Osteocyte (in vitro differentiated cells): ENCODE results near the gene WDR86. TPM values are rescaled to one million over a fixed set of nuclear protein-coding genes. Genes with fewer than 3 reads are reported as not detected.

ENCODE experiments used
- DNase-seq: peaks from one replicate; pipeline ENCODE4 v3.0.0; 2021; ENCODE audit warnings: mixed read lengths; ENCODE audit not compliant: unreplicated experiment; ENCODE audit errors: extremely low spot score
- H3K27ac Mint-ChIP-seq: one replicate; pipeline ENCODE4 v1.8.0; 2021; ENCODE audit warnings: mild to moderate bottlenecking, mixed read lengths; ENCODE audit not compliant: unreplicated experiment
- H3K27me3 Mint-ChIP-seq: one replicate; pipeline ENCODE4 v1.8.0; 2021; ENCODE audit warnings: mixed read lengths; ENCODE audit not compliant: unreplicated experiment
- H3K36me3 Mint-ChIP-seq: one replicate; pipeline ENCODE4 v1.8.0; 2021; ENCODE audit warnings: mixed read lengths; ENCODE audit not compliant: unreplicated experiment
- H3K4me1 Mint-ChIP-seq: one replicate; pipeline ENCODE4 v1.8.0; 2021; ENCODE audit warnings: mixed read lengths; ENCODE audit not compliant: unreplicated experiment
- H3K4me3 Mint-ChIP-seq: one replicate; pipeline ENCODE4 v1.8.0; 2021; ENCODE audit warnings: mild to moderate bottlenecking, moderate library complexity, mixed read lengths; ENCODE audit not compliant: unreplicated experiment
- H3K9me3 Mint-ChIP-seq: one replicate; pipeline ENCODE4 v1.8.0; 2021; ENCODE audit warnings: mixed read lengths; ENCODE audit not compliant: unreplicated experiment
- total RNA-seq: library from RNA; stranded (reverse); gene quantifications from 2 replicates; pipeline ENCODE4 v1.2.1, GENCODE V29; 2021
- TF ChIP-seq, protein P1 (sequence below): fragments of 200-600 bp; sonication (generic); IDR thresholded peaks from 2 replicates; pipeline ENCODE4 v1.5.0; 2021; ENCODE audit warnings: antibody characterized with exemption, mild to moderate bottlenecking, moderate library complexity

Gene WDR86
- total RNA-seq, 1 donor from 2014 or later: not detected

DNA sequence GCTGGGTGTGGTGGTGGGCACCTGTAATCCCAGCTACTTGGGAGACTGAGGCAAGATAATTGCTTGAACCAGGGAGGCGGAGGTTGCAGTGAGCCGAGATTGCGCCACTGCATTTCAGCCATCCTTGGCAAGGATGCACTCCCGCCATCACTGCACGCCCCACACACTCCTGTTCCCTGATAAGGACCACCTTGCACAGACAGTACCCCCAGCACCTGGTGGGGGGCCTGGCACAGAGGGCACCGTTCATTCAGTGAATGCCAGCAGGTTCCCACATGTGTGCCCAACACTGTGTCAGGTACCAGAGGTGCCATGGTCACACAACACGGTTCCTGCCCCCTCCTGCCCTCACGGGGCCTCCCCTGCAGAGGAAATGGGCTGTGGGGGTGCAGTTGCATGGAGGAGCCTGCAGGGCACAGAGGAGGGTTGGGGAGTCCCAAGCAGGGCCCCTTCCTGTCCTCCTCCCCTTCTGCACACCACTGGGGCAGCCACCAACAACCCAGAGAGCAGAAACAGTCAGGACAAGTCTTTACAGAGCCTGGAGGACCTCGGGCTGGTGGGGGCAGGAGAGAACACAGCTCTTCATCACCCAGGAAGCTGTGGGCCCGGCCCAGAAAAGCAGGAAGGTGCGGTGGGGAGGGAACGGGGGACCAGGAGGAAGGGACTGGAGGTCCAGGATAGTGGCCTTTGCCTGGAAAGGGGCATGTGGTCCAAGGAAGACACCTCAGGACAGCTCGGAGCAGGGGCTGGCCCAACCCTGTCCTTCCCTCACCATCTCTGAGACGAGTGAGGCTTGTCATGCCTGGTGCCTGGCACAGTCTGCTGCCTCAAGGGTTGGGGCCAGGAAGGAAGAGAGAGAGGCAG lies 23.1 kb upstream of the WDR86 start:
- Mint-ChIP-seq H3K4me1 (peaks cover 33% of the 10 kb centered on the region), H3K36me3 (no peaks in the 10 kb centered on the region), H3K27me3 (no peaks in the 10 kb centered on the region), H3K4me3 (no peak overlapping the region), H3K27ac (no peak overlapping the region), H3K9me3 (no peaks in the 10 kb centered on the region)
- TF ChIP-seq, protein P1, sequence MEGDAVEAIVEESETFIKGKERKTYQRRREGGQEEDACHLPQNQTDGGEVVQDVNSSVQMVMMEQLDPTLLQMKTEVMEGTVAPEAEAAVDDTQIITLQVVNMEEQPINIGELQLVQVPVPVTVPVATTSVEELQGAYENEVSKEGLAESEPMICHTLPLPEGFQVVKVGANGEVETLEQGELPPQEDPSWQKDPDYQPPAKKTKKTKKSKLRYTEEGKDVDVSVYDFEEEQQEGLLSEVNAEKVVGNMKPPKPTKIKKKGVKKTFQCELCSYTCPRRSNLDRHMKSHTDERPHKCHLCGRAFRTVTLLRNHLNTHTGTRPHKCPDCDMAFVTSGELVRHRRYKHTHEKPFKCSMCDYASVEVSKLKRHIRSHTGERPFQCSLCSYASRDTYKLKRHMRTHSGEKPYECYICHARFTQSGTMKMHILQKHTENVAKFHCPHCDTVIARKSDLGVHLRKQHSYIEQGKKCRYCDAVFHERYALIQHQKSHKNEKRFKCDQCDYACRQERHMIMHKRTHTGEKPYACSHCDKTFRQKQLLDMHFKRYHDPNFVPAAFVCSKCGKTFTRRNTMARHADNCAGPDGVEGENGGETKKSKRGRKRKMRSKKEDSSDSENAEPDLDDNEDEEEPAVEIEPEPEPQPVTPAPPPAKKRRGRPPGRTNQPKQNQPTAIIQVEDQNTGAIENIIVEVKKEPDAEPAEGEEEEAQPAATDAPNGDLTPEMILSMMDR: no peak
- no peak for DNase-seq

DNA sequence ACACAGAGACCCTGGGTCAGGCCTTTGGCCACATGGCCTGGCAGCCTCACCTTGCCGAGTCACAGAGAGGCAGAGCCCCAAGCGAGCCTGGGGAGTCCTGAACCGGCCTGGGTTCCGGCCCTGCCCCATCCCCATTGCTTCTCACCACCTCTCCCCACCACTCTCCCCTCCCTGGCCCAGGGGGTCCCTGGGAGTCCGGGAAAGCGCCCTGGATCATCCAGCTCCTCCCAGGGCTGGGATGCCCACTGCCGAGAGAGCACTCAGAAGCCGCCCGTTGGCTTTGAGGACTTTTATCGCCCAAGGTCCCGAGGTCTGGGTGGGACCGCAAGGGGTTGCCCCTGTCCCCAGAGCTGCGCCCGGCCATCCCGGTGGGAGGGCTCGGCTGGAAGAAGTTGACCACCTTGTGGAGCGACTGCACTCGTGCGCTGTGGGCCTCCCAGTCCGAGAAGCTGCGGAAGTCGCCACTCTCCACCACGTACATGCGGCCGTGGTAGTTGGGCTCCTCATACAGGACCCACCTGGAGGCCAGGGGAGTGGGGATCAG lies 22.0 kb upstream of the WDR86 start:
- TF ChIP-seq, protein P1: no peak
- no peak for DNase-seq
- Mint-ChIP-seq H3K27ac (no peak overlapping the region), H3K9me3 (no peaks in the 10 kb centered on the region), H3K4me1 (peaks cover 33% of the 10 kb centered on the region), H3K27me3 (no peaks in the 10 kb centered on the region), H3K36me3 (no peaks in the 10 kb centered on the region), H3K4me3 (no peak overlapping the region)

DNA sequence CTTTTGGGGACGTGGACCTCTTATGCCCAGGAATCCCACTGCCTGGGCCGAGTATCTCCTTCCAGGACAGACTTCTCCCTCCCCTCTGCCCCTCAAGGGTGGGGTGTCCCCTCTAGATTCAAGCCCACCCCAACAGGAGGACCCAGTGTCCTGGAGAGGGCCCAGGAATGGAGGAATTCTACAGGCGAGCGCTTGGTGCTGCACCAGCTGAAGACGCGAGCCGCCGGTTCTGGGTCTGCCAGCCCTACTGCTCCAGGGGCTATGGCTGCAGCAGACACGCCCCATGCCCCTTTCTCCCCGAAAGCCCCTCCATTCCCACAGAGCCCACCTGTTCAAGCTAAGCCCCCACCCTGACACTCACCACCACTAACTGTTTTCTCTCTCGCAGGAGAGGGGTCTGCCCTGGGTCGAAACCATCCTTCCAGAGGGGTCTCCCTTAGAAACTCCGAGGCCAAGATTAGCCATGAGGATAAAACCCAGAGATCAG lies 21.5 kb upstream of the WDR86 start:
- TF ChIP-seq, protein P1: no peak
- H3K27me3 Mint-ChIP-seq: no peaks in the 10 kb centered on the region
- H3K27ac Mint-ChIP-seq: no peak overlapping the region
- no peak for DNase-seq
- H3K4me3 Mint-ChIP-seq: no peak overlapping the region
- no peaks in the 10 kb centered on the region for H3K36me3 Mint-ChIP-seq
- H3K9me3 Mint-ChIP-seq: no peaks in the 10 kb centered on the region
- peaks cover 33% of the 10 kb centered on the region for H3K4me1 Mint-ChIP-seq

DNA sequence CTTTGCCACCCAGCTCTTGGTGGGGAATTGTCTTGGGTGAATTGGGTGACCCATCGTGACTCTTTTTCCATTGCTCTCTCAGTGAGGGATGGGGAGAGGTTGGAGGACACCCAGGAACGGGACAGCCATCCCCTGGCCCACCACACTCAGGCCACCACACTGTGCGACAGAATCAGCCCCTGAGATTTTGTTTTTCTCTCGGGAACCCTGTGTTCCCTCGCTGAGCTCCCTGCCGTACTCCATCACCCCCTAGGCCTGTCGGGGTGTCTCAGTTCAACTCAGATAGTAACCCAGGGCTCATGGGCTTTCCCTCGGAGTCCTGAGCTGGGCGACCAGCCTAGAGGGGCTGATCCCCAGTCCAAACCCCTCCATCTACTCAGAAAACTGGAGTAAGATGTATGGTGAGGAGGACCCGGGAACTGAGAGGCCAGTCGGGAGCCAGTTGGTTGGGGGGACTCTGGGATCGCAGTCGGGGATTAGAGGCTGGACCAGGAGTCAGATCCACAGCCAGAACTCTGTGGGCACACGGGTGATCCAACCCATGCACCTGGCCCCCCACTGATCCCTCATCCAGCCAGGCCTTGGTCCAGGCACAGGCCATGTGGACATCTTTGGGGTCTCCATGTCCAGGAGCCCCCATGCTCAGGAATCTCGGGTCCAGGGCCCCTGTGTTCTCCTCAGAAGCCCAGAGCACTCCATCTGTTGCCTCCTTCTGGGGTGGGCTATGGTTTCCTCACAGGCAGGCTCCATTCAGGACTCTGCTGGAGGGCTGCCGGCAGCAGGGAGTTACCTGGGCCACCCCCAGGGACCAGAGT lies 20.8 kb upstream of the WDR86 start:
- Mint-ChIP-seq H3K4me1 (peaks cover 41% of the 10 kb centered on the region), H3K27me3 (no peaks in the 10 kb centered on the region), H3K9me3 (no peaks in the 10 kb centered on the region), H3K27ac (no peak overlapping the region), H3K4me3 (no peak overlapping the region), H3K36me3 (no peaks in the 10 kb centered on the region)
- no peak for DNase-seq
- TF ChIP-seq, protein P1: no peak
